Left lung (tissue), 10 donors: ENCODE data around the gene HECTD3. TPM values are rescaled to one million over a fixed set of nuclear protein-coding genes. Genes with fewer than 3 reads are reported as not detected.

ENCODE experiments used
- ATAC-seq: fragments of 200-7000 bp; cut with Tn5 transposase; one replicate; pipeline ENCODE4 v1.9.1; 2020; ENCODE audit warnings: moderate library complexity
- DNase-seq, 4 donors: peaks; one replicate each; pipeline ENCODE4 v3.0.0-alpha.2; 2013 to 2020
- H3K27ac ChIP-seq, 2 donors: fragments of 200-600 bp; sonication (generic) in 1 of 2; one replicate each; pipeline versions ENCODE4 v1.5.0 to v1.8.0; 2020 to 2021
- H3K27me3 ChIP-seq, 2 donors: fragments of 200-600 bp; sonication (generic) in 1 of 2; one replicate each; pipeline versions ENCODE4 v1.5.0 to v1.8.0; 2020 to 2021
- H3K36me3 ChIP-seq, 2 donors: fragments of 200-600 bp; sonication (generic) in 1 of 2; one replicate each; pipeline versions ENCODE4 v1.5.0 to v1.8.0; 2020 to 2021
- H3K4me1 ChIP-seq, 2 donors: fragments of 200-600 bp; one replicate each; pipeline ENCODE4 v1.8.0; 2021
- H3K4me3 ChIP-seq, 2 donors: fragments of 200-600 bp; sonication (generic) in 1 of 2; one replicate each; pipeline versions ENCODE4 v1.5.0 to v1.8.0; 2020 to 2021; ENCODE audit warnings: mild to moderate bottlenecking in 1 of 2
- H3K9me3 ChIP-seq, 2 donors: fragments of 200-600 bp; sonication (generic) in 1 of 2; one replicate each; pipeline versions ENCODE4 v1.5.0 to v1.8.0; 2020 to 2021
- CTCF ChIP-seq, 2 donors: fragments of 200-600 bp; sonication (generic) in 1 of 2; IDR thresholded peaks; one replicate each; pipeline versions ENCODE4 v1.5.0 to v1.8.0; 2021; ENCODE audit warnings: antibody characterized with exemption in 2 of 2
- intact Hi-C, 2 donors: fragments of 100-400 bp; cut with DNase I; formaldehyde crosslinking; loops; one replicate each; pipeline versions ENCODE4 v1.11.2 to v1.14.2; 2022
- polyA plus RNA-seq, 6 donors: library from polyadenylated mRNA; unstranded; fragments of 120-200 nt; gene quantifications; one replicate each; pipeline ENCODE4 v1.2.1, GENCODE V29; 2013; ENCODE audit not compliant: insufficient read length in 6 of 6
- total RNA-seq, 2 donors: library from RNA; stranded (reverse); fragmentation: NEBNext Ultra II Directional; extraction: Animal tissue kit (Norgen Biotek cat#: 25700); gene quantifications; one replicate each; pipeline ENCODE4 v1.2.1, GENCODE V29; 2021
- donor health status: DM: no; HTN: yes; CAD: no.
- donor health status: DM: no; HTN: no; CAD: no.

Gene HECTD3
- total and polyA plus RNA-seq, 8 donors, result 30.4 to 44.6 (median 33.6) TPM

GRCh38 chr1:45026446-45026845 lies 15.3 kb upstream of the HECTD3 start:
- no peak for DNase-seq
- TF ChIP-seq CTCF (IDR thresholded peaks at IDR 0.05), result no peak
- H3K36me3 ChIP-seq, result no peaks in the 10 kb centered on the region
- H3K4me3 ChIP-seq, result no peak overlapping the region
- no peaks in the 10 kb centered on the region for H3K4me1 ChIP-seq
- intact Hi-C loops, result no loop called here
- H3K27ac ChIP-seq, result no peak overlapping the region
- no peaks in the 10 kb centered on the region for H3K27me3 ChIP-seq
- ATAC-seq, result no peak
- no peaks in the 10 kb centered on the region for H3K9me3 ChIP-seq

GRCh38 chr1:45023663-45024062 lies 12.5 kb upstream of the HECTD3 start:
- ATAC-seq, result no peak

GRCh38 chr1:45018599-45019230 lies 7.6 kb upstream of the HECTD3 start:
- intact Hi-C loops, result loop anchor here in 1 of 2 donors (10.0 kb wide), 1 partner anchor 476 kb away; the partner anchor contains the start of gene TESK2
- TF ChIP-seq CTCF (IDR thresholded peaks at IDR 0.05), result peak; percentile 61 to 83
- peak; percentile 96 for ATAC-seq

More at GRCh38 chr1:45023663-45024062, 12.5 kb upstream of the HECTD3 start:
- Histone ChIP-seq H3K4me3 (no peak overlapping the region), H3K9me3 (no peaks in the 10 kb centered on the region), H3K27me3 (no peaks in the 10 kb centered on the region), H3K27ac (no peak overlapping the region), H3K36me3 (no peaks in the 10 kb centered on the region), H3K4me1 (no peaks in the 10 kb centered on the region)
- intact Hi-C loops, result no loop called here
- no peak for TF ChIP-seq CTCF (IDR thresholded peaks at IDR 0.05)
- no peak for DNase-seq

GRCh38 chr1:45016767-45017166 lies 5.6 kb upstream of the HECTD3 start:
- no peak overlapping the region for H3K4me3 ChIP-seq
- peaks cover 0 to 22% of the 10 kb centered on the region in 2 donors for H3K36me3 ChIP-seq
- H3K27me3 ChIP-seq, result no peaks in the 10 kb centered on the region
- no peak for ATAC-seq
- no peaks in the 10 kb centered on the region for H3K9me3 ChIP-seq
- H3K27ac ChIP-seq, result no peak overlapping the region
- no peak for TF ChIP-seq CTCF (IDR thresholded peaks at IDR 0.05)
- peaks cover 6 to 28% of the 10 kb centered on the region in 2 donors for H3K4me1 ChIP-seq
- intact Hi-C loops, result loop anchor here in 1 of 2 donors (10.0 kb wide), 1 partner anchor 478 kb away; the partner anchor contains the start of gene TESK2
- no peak for DNase-seq

More at GRCh38 chr1:45018599-45019230, 7.6 kb upstream of the HECTD3 start:
- DNase-seq, result peak in 3 of 4 donors; percentile 13 to 58 (median 55)
- Histone ChIP-seq H3K27ac (no peak overlapping the region), H3K27me3 (no peaks in the 10 kb centered on the region), H3K4me3 (no peak overlapping the region), H3K4me1 (peaks cover 0 to 12% of the 10 kb centered on the region in 2 donors), H3K36me3 (peaks cover 0 to 22% of the 10 kb centered on the region in 2 donors), H3K9me3 (no peaks in the 10 kb centered on the region)

- no peaks in the 10 kb centered on the region for H3K9me3 ChIP-seq
- no peak for TF ChIP-seq CTCF (IDR thresholded peaks at IDR 0.05)
- ATAC-seq (no peak), DNase-seq (no peak)
- H3K27ac ChIP-seq, result no peak overlapping the region
- H3K4me1 ChIP-seq, result peaks cover 12 to 34% of the 10 kb centered on the region in 2 donors
- intact Hi-C loops, result loop anchor here in 1 of 2 donors (10.0 kb wide), 1 partner anchor 479 kb away; the partner anchor contains the start of gene TESK2
- no peaks in the 10 kb centered on the region for H3K27me3 ChIP-seq
- peaks cover 0 to 22% of the 10 kb centered on the region in 2 donors for H3K36me3 ChIP-seq
- H3K4me3 ChIP-seq, result no peak overlapping the region
Measured at GRCh38 chr1:45016090-45016697, 5.1 kb upstream of the HECTD3 start.
